ENCODE results near the gene ZNF117. TPM values are rescaled to one million over a fixed set of nuclear protein-coding genes. Genes with fewer than 3 reads are reported as not detected.
"Not testable (repeated sequence)": the region's sequence is repeated elsewhere in the genome, so short reads cannot be mapped to it uniquely, and the experiment has no call there.

The ZNF117 gene
- total RNA-seq, 1 donor from 2014 or later = 24.4 TPM

DNA sequence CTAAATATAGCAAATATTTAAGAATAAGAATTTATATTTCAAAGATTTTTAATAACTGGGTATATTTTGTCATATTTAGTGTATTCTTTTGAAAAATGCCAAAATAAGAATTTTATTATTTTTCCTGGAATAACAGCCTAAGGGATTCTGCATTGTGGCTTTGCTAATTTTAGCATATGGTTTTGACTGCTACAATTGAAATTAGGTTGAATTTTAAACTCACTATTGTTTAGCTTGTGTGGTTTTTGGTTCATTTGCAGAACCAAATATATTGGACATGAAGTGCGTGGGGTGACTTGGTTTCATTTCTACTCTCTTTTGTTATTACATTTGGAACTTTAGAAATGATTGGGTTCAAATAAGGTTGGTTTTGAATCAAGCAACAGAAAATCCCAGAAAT is 52.3 kb downstream of the ZNF117 start:
- no peaks in the 10 kb centered on the region for H3K27me3 Mint-ChIP-seq
- no peaks in the 10 kb centered on the region for H3K9me3 Mint-ChIP-seq
- DNase-seq (ENCODE audit: extremely low spot score, unreplicated experiment) = no peak
- no peak overlapping the region for H3K27ac Mint-ChIP-seq
- no peak overlapping the region for H3K4me3 Mint-ChIP-seq
- no peak for TF ChIP-seq CTCF (conservative IDR thresholded peaks at IDR 0.05)
- peaks cover 5% of the 10 kb centered on the region for H3K36me3 Mint-ChIP-seq
- no peaks in the 10 kb centered on the region for H3K4me1 Mint-ChIP-seq (ENCODE audit: unreplicated experiment)

GRCh38 chr7:64934478-64934877 is 56.4 kb downstream of the ZNF117 start:
- peaks cover 3% of the 10 kb centered on the region for H3K9me3 Mint-ChIP-seq
- H3K4me3 Mint-ChIP-seq = no peak overlapping the region
- H3K27ac Mint-ChIP-seq = no peak overlapping the region
- DNase-seq (ENCODE audit: extremely low spot score, unreplicated experiment) = no peak
- H3K4me1 Mint-ChIP-seq (ENCODE audit: unreplicated experiment) = no peaks in the 10 kb centered on the region
- TF ChIP-seq CTCF (conservative IDR thresholded peaks at IDR 0.05) = no peak
- H3K27me3 Mint-ChIP-seq = no peaks in the 10 kb centered on the region
- H3K36me3 Mint-ChIP-seq = peaks cover 12% of the 10 kb centered on the region

- H3K4me3 Mint-ChIP-seq; H3K27ac Mint-ChIP-seq; H3K27me3 Mint-ChIP-seq; H3K4me1 Mint-ChIP-seq (ENCODE audit: unreplicated experiment); DNase-seq (ENCODE audit: extremely low spot score, unreplicated experiment): not testable (repeated sequence)
- H3K36me3 Mint-ChIP-seq = peaks cover 55% of the 10 kb centered on the region
- H3K9me3 Mint-ChIP-seq = peaks cover 22% of the 10 kb centered on the region
These were observed 62.3 kb downstream of the ZNF117 start for GRCh38 chr7:64928252-64929187.

Other genes with a start within 250 kb of the ZNF117 start
- gene ZNF138, start 196.6 kb downstream of the ZNF117 start, total RNA-seq (ENCODE audit: low replicate concordance) = 9.4 and 11.6 TPM in 2 replicates
- gene ZNF273, start 87.8 kb downstream of the ZNF117 start, total RNA-seq (ENCODE audit: low replicate concordance) = 6.2 and 9.3 TPM in 2 replicates
- 22.9 and 31.6 TPM in 2 replicates for gene ERV3-1, start 15.7 kb upstream of the ZNF117 start, total RNA-seq (ENCODE audit: low replicate concordance)